CD14-positive monocyte (primary cell): ENCODE results near the gene GASK1B. TPM values are rescaled to one million over a fixed set of nuclear protein-coding genes. Genes with fewer than 3 reads are reported as not detected.

Experiments
- DNase-seq, 3 donors: peaks; one replicate each; pipeline ENCODE4 v3.0.0-alpha.2; 2011 to 2022
- H2AFZ ChIP-seq: 2 replicates; pipeline ENCODE4 v1.6.0; 2012; ENCODE audit warnings: mild to moderate bottlenecking, low read depth, low read length, inconsistent platforms; ENCODE audit not compliant: insufficient read depth, poor library complexity, severe bottlenecking
- H3K27ac ChIP-seq, 2 donors: 1 replicate in 1 of 2; 2 replicates in 1 of 2; pipeline ENCODE4 v1.5.1; 2012 to 2013; ENCODE audit warnings: low read length in 2 of 2, control low read depth in 1 of 2, inconsistent platforms in 1 of 2, low read depth in 1 of 2, mild to moderate bottlenecking in 1 of 2
- H3K27me3 ChIP-seq, 2 donors: one replicate each; pipeline versions ENCODE4 v1.6.0 to v1.6.1; 2011 to 2013; ENCODE audit warnings: low read length in 2 of 2; ENCODE audit not compliant: control insufficient read depth in 2 of 2, insufficient read depth in 2 of 2
- H3K36me3 ChIP-seq, 2 donors: replicated peaks in 1 of 2; 1 replicate in 1 of 2; 2 replicates in 1 of 2; pipeline versions ENCODE4 v1.5.1 to v1.6.1; 2012 to 2013; ENCODE audit warnings: low read length in 2 of 2, control low read depth in 1 of 2, inconsistent platforms in 1 of 2, mild to moderate bottlenecking in 1 of 2; ENCODE audit not compliant: insufficient read depth in 2 of 2, control insufficient read depth in 1 of 2
- H3K4me1 ChIP-seq, 2 donors: 1 replicate in 1 of 2; 2 replicates in 1 of 2; pipeline versions ENCODE4 v1.5.1 to v1.6.1; 2012 to 2013; ENCODE audit warnings: low read length in 2 of 2, control low read depth in 1 of 2, inconsistent platforms in 1 of 2, mild to moderate bottlenecking in 1 of 2, moderate library complexity in 1 of 2; ENCODE audit not compliant: insufficient read depth in 2 of 2, control insufficient read depth in 1 of 2
- H3K4me2 ChIP-seq: replicated peaks from 2 replicates; pipeline ENCODE3; 2012; ENCODE audit warnings: low read length, moderate library complexity, mild to moderate bottlenecking; ENCODE audit not compliant: poor library complexity, severe bottlenecking; ENCODE audit errors: extremely low read depth
- H3K4me3 ChIP-seq, 3 experiments: fragments of 200-600 bp in 1 of 3; sonication (generic) in 1 of 3; replicated peaks in 1 of 3; 1 replicate in 2 of 3; 2 replicates in 1 of 3; pipeline ENCODE4 v1.5.1; 2011 to 2013; ENCODE audit warnings: low read length in 3 of 3, mild to moderate bottlenecking in 3 of 3, control low read depth in 2 of 3, low read depth in 2 of 3, inconsistent platforms in 1 of 3, moderate library complexity in 1 of 3
- H3K79me2 ChIP-seq: 2 replicates; pipeline ENCODE4 v1.6.0; 2012; ENCODE audit warnings: mild to moderate bottlenecking, control low read depth, inconsistent platforms, low read length, moderate library complexity; ENCODE audit not compliant: insufficient read depth
- H3K9ac ChIP-seq: 2 replicates; pipeline ENCODE4 v1.6.0; 2017; ENCODE audit warnings: low read length, mild to moderate bottlenecking; ENCODE audit not compliant: insufficient read depth, poor library complexity, severe bottlenecking
- H3K9me3 ChIP-seq, 2 donors: replicated peaks in 1 of 2; 1 replicate in 1 of 2; 2 replicates in 1 of 2; pipeline versions ENCODE4 v1.5.1 to v1.6.1; 2012 to 2013; ENCODE audit warnings: low read length in 2 of 2, control low read depth in 1 of 2; ENCODE audit not compliant: control insufficient read depth in 1 of 2, insufficient read depth in 1 of 2
- H4K20me1 ChIP-seq: 2 replicates; pipeline ENCODE4 v1.6.0; 2012; ENCODE audit warnings: mild to moderate bottlenecking, low read length, control low read depth, moderate library complexity; ENCODE audit not compliant: insufficient read depth
- H3K27ac Mint-ChIP-seq, 7 donors: one replicate each; pipeline ENCODE4 v1.8.0; 2020; ENCODE audit warnings: mild to moderate bottlenecking in 7 of 7, mixed read lengths in 7 of 7, moderate library complexity in 6 of 7, inconsistent platforms in 2 of 7
- H3K27me3 Mint-ChIP-seq, 3 donors: one replicate each; pipeline ENCODE4 v1.8.0; 2021 to 2022; ENCODE audit warnings: low read depth in 3 of 3, mild to moderate bottlenecking in 3 of 3, mixed read lengths in 3 of 3, moderate library complexity in 3 of 3, inconsistent platforms in 1 of 3
- H3K36me3 Mint-ChIP-seq, 2 donors: one replicate each; pipeline ENCODE4 v1.8.0; 2020; ENCODE audit warnings: mixed read lengths in 2 of 2, inconsistent platforms in 1 of 2, mild to moderate bottlenecking in 1 of 2
- H3K4me1 Mint-ChIP-seq: one replicate; pipeline ENCODE4 v1.8.0; 2020; ENCODE audit warnings: mild to moderate bottlenecking, mixed read lengths
- H3K4me3 Mint-ChIP-seq, 2 donors: one replicate each; pipeline ENCODE4 v1.8.0; 2020; ENCODE audit warnings: mild to moderate bottlenecking in 2 of 2, mixed read lengths in 2 of 2, moderate library complexity in 1 of 2
- H3K9me3 Mint-ChIP-seq, 7 donors: one replicate each; pipeline ENCODE4 v1.8.0; 2020 to 2022; ENCODE audit warnings: mixed read lengths in 7 of 7, mild to moderate bottlenecking in 6 of 7, moderate library complexity in 6 of 7, inconsistent platforms in 2 of 7
- CTCF ChIP-seq: fragments of 200-600 bp; IDR thresholded peaks from one replicate; pipeline ENCODE4 v1.8.0; 2022; ENCODE audit warnings: antibody characterized with exemption, mild to moderate bottlenecking
- WGBS: methylation state at CpG from one replicate; pipeline ENCODE4 v1.1.5; 2013; ENCODE audit warnings: missing lambda C conversion rate; ENCODE audit not compliant: insufficient coverage; 5-methylcytosine and 5-hydroxymethylcytosine counted together
- intact Hi-C, 2 donors: fragments of 100-400 bp; cut with micrococcal nuclease; formaldehyde crosslinking; loops; one replicate each; pipeline versions ENCODE4 v1.15.0 to v1.15.1; 2023
- polyA plus RNA-seq, 3 donors: library from polyadenylated mRNA; depleted of rRNA in 1 of 3; unstranded in 2 of 3; stranded (reverse) in 1 of 3; fragments of 300-500 nt in 2 of 3; fragments of >200 nt in 1 of 3; fragmentation: Illumina TruSeq in 2 of 3; gene quantifications; 1 replicate in 2 of 3; 2 replicates in 1 of 3; pipeline ENCODE4 v1.2.3, GENCODE V29; 2012 to 2021

The GASK1B gene
- polyA plus RNA-seq, 3 donors, result 34.4 to 106 (median 82.2) TPM

GRCh38 chr4:158217763-158218162 lies 44.9 kb upstream of the GASK1B start:
- H3K27me3 ChIP-seq, result no peaks in the 10 kb centered on the region
- Mint-ChIP-seq H3K4me1 (peaks cover 4% of the 10 kb centered on the region), H3K4me3 (no peak overlapping the region), H3K9me3 (no peaks in the 10 kb centered on the region), H3K27ac (no peak overlapping the region), H3K36me3 (peaks cover 75 to 78% of the 10 kb centered on the region in 2 donors), H3K27me3 (no peaks in the 10 kb centered on the region)
- H3K4me3 ChIP-seq, result no peak overlapping the region
- H3K9me3 ChIP-seq, result no peaks in the 10 kb centered on the region
- H3K79me2 ChIP-seq, result no peaks in the 10 kb centered on the region
- no peak overlapping the region for H2AFZ ChIP-seq
- H3K9ac ChIP-seq, result no peak overlapping the region
- H4K20me1 ChIP-seq, result no peaks in the 10 kb centered on the region
- no peak overlapping the region for H3K4me2 ChIP-seq
- H3K27ac ChIP-seq, result no peak overlapping the region
- no peaks in the 10 kb centered on the region for H3K4me1 ChIP-seq
- intact Hi-C loops, result no loop called here
- WGBS, result no CpG with 5 or more reads among the region's 5 CpGs
- H3K36me3 ChIP-seq, result peaks cover 44 to 92% of the 10 kb centered on the region in 2 donors
- DNase-seq, result no peak
- no peak for TF ChIP-seq CTCF

- intact Hi-C loops, result no loop called here
- Mint-ChIP-seq H3K27ac (no peak overlapping the region), H3K27me3 (no peaks in the 10 kb centered on the region), H3K9me3 (no peaks in the 10 kb centered on the region), H3K4me3 (no peak overlapping the region), H3K36me3 (peaks cover 60 to 66% of the 10 kb centered on the region in 2 donors), H3K4me1 (peaks cover 16% of the 10 kb centered on the region)
- H3K4me3 ChIP-seq, result no peak overlapping the region
- no peaks in the 10 kb centered on the region for H4K20me1 ChIP-seq
- no CpG with 5 or more reads among the region's 1 CpG for WGBS
- no peak overlapping the region for H3K27ac ChIP-seq
- TF ChIP-seq CTCF, result no peak
- H2AFZ ChIP-seq, result no peak overlapping the region
- DNase-seq, result no peak
- H3K4me1 ChIP-seq, result peaks cover 11 to 13% of the 10 kb centered on the region in 2 donors
- no peak overlapping the region for H3K9ac ChIP-seq
- no peaks in the 10 kb centered on the region for H3K9me3 ChIP-seq
- H3K4me2 ChIP-seq, result no peak overlapping the region
- no peaks in the 10 kb centered on the region for H3K27me3 ChIP-seq
- no peaks in the 10 kb centered on the region for H3K79me2 ChIP-seq
- peaks cover 25 to 73% of the 10 kb centered on the region in 2 donors for H3K36me3 ChIP-seq
Observed at GRCh38 chr4:158214856-158215255, 42.0 kb upstream of the GASK1B start.
